ENCODE measurements around the gene FLNB.

The FLNB gene

GRCh38 chr3:57961177-57961827, 46.9 kb upstream of the FLNB start:
- in situ Hi-C loops (cut with HindIII; ENCODE audit: low pct_ligation_motif_present, low sequenced_read_pairs): no loop called here

DNA sequence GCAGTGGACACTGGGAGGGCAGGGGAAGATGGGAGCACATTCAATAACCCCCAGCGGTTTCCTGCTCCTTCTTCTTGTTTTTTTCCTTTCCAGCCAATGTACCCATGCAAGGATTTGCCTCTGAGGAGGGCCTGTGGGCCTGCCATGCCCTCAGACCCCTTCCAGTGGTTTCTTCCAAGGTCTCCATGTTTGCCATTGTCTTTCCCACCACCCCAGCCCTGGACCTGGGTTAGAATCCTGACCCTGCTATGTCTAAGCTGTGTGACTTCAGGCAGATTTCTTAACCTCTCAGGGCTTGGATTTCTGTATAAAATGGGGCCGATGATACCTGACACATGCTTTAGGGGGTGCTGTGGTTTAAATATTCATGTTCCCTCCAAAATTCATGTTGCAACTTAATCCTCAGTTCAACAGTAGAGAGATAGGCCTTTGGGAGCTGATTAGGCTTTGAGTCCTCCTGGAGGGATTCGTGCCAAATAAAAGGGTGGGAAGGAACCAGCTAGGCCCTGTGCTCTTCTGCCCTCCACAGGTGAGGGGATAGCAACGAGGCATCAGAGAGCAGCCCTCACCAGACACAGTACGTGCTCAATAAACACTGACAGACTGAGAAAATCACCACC, 46.3 kb upstream of the FLNB start:
- Histone ChIP-seq H3K36me3 (replicated peaks) (no peaks in the 10 kb centered on the region), H3K27ac (no peak overlapping the region), H3K27me3 (replicated peaks) (no peaks in the 10 kb centered on the region), H3K4me3 (ENCODE audit: low read depth, low read length) (no peak overlapping the region)
- in situ Hi-C loops (cut with HindIII; ENCODE audit: low pct_ligation_motif_present, low sequenced_read_pairs): no loop called here
- DNase-seq: peak; percentile 47
- TF ChIP-seq, protein P1, sequence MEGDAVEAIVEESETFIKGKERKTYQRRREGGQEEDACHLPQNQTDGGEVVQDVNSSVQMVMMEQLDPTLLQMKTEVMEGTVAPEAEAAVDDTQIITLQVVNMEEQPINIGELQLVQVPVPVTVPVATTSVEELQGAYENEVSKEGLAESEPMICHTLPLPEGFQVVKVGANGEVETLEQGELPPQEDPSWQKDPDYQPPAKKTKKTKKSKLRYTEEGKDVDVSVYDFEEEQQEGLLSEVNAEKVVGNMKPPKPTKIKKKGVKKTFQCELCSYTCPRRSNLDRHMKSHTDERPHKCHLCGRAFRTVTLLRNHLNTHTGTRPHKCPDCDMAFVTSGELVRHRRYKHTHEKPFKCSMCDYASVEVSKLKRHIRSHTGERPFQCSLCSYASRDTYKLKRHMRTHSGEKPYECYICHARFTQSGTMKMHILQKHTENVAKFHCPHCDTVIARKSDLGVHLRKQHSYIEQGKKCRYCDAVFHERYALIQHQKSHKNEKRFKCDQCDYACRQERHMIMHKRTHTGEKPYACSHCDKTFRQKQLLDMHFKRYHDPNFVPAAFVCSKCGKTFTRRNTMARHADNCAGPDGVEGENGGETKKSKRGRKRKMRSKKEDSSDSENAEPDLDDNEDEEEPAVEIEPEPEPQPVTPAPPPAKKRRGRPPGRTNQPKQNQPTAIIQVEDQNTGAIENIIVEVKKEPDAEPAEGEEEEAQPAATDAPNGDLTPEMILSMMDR (IDR thresholded peaks at IDR 0.05; ENCODE audit: low read depth, low read length, missing control alignments): peak; percentile 66

More at GRCh38 chr3:57961177-57961827, 46.9 kb upstream of the FLNB start:
- TF ChIP-seq, protein P1 (IDR thresholded peaks at IDR 0.05; ENCODE audit: low read depth, low read length, missing control alignments): no peak
- DNase-seq: no peak
- no peak overlapping the region for H3K27ac ChIP-seq
- H3K36me3 ChIP-seq (replicated peaks): no peaks in the 10 kb centered on the region
- H3K4me3 ChIP-seq (ENCODE audit: low read depth, low read length): no peak overlapping the region
- H3K27me3 ChIP-seq (replicated peaks): no peaks in the 10 kb centered on the region

- TF ChIP-seq, protein P1 (IDR thresholded peaks at IDR 0.05; ENCODE audit: low read depth, low read length, missing control alignments): no peak
Observed at GRCh38 chr3:57962448-57962834, 45.8 kb upstream of the FLNB start.

GRCh38 chr3:57963811-57964346, 44.3 kb upstream of the FLNB start:
- Histone ChIP-seq H3K27ac (no peak overlapping the region), H3K4me3 (ENCODE audit: low read depth, low read length) (no peak overlapping the region), H3K27me3 (replicated peaks) (no peaks in the 10 kb centered on the region), H3K36me3 (replicated peaks) (no peaks in the 10 kb centered on the region)
- no peak for DNase-seq
- TF ChIP-seq, protein P1 (IDR thresholded peaks at IDR 0.05; ENCODE audit: low read depth, low read length, missing control alignments): no peak
- in situ Hi-C loops (cut with HindIII; ENCODE audit: low pct_ligation_motif_present, low sequenced_read_pairs): no loop called here

More at GRCh38 chr3:57962448-57962834, 45.8 kb upstream of the FLNB start:
- Histone ChIP-seq H3K27me3 (replicated peaks) (no peaks in the 10 kb centered on the region), H3K36me3 (replicated peaks) (no peaks in the 10 kb centered on the region), H3K4me3 (ENCODE audit: low read depth, low read length) (no peak overlapping the region), H3K27ac (no peak overlapping the region)
- DNase-seq: no peak
- in situ Hi-C loops (cut with HindIII; ENCODE audit: low pct_ligation_motif_present, low sequenced_read_pairs): no loop called here

- Histone ChIP-seq H3K4me3 (ENCODE audit: low read depth, low read length) (no peak overlapping the region), H3K36me3 (replicated peaks) (no peaks in the 10 kb centered on the region), H3K27me3 (replicated peaks) (no peaks in the 10 kb centered on the region), H3K27ac (no peak overlapping the region)
- DNase-seq: no peak
- in situ Hi-C loops (cut with HindIII; ENCODE audit: low pct_ligation_motif_present, low sequenced_read_pairs): no loop called here
- TF ChIP-seq, protein P1 (IDR thresholded peaks at IDR 0.05; ENCODE audit: low read depth, low read length, missing control alignments): no peak
Observed at GRCh38 chr3:57966829-57967228, 41.4 kb upstream of the FLNB start.
